Fibroblast of lung (primary cell): ENCODE measurements around the gene DICER1.

Source experiments
- EZH2 ChIP-seq: IDR thresholded peaks from 2 replicates; pipeline ENCODE4 v1.5.1; 2012; ENCODE audit warnings: low read length, control low read depth, mild to moderate bottlenecking; ENCODE audit errors: missing control alignments
- TF ChIP-seq, protein P1 (sequence below), 2 donors: IDR thresholded peaks in 1 of 2; conservative IDR thresholded peaks in 1 of 2; 1 replicate in 1 of 2; 2 replicates in 1 of 2; pipeline ENCODE4 v1.5.1; 2011 to 2012; ENCODE audit warnings: low read length in 2 of 2, control low read depth in 1 of 2, inconsistent platforms in 1 of 2, low read depth in 1 of 2, mild to moderate bottlenecking in 1 of 2

DNA sequence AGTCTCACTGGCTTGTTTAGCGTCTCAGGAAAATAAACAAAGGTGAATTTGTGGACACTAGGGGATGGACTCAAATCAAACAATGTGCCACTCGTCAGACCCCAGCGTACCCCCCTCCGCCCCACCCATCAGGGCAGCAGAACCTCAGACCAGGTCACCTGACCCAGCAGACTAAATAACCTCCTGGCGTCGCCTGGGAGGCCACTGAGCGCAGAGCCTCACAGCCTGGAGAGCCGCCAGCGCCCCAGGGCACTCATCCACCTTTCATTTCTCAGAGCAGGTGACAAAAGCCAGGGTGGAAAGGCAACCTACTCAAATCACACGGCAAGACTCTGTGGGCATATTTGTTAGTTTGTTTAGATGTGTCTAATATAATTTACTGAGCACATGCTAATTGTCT, 100.9 kb downstream of the DICER1 start:
- TF ChIP-seq, protein P1, sequence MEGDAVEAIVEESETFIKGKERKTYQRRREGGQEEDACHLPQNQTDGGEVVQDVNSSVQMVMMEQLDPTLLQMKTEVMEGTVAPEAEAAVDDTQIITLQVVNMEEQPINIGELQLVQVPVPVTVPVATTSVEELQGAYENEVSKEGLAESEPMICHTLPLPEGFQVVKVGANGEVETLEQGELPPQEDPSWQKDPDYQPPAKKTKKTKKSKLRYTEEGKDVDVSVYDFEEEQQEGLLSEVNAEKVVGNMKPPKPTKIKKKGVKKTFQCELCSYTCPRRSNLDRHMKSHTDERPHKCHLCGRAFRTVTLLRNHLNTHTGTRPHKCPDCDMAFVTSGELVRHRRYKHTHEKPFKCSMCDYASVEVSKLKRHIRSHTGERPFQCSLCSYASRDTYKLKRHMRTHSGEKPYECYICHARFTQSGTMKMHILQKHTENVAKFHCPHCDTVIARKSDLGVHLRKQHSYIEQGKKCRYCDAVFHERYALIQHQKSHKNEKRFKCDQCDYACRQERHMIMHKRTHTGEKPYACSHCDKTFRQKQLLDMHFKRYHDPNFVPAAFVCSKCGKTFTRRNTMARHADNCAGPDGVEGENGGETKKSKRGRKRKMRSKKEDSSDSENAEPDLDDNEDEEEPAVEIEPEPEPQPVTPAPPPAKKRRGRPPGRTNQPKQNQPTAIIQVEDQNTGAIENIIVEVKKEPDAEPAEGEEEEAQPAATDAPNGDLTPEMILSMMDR (conservative IDR thresholded peaks at IDR 0.05 in 1 of 2, IDR thresholded peaks at IDR 0.05 in 1 of 2; ENCODE audit: low read depth in 1 of 2, low read length in 2 of 2) = no peak
- TF ChIP-seq EZH2 = no peak
